ENCODE measurements around the gene GAS1.

- TF ChIP-seq CTCF (IDR thresholded peaks at IDR 0.05; ENCODE audit: low read length) = no peak
- TF ChIP-seq EZH2phosphoT487 (IDR thresholded peaks at IDR 0.05; ENCODE audit: low read length) = no peak
- TF ChIP-seq EZH2 (optimal IDR thresholded peaks at IDR 0.05; ENCODE audit: low read depth, low read length) = no peak
Observed at GRCh38 chr9:86947146-86948073, at the start of gene GAS1.

Data from MM.1S (cell line).